Erythroblast (primary cell): ENCODE results near the gene CBX5.

Source experiments
- GATA1 ChIP-seq: IDR thresholded peaks from 2 replicates; pipeline ENCODE4 v1.6.1; 2011; ENCODE audit warnings: low read depth, mild to moderate bottlenecking, control low read depth, low read length, moderate library complexity
- POLR2A ChIP-seq: IDR thresholded peaks from 2 replicates; pipeline ENCODE4 v1.6.1; 2011; ENCODE audit warnings: mild to moderate bottlenecking, low read length

DNA sequence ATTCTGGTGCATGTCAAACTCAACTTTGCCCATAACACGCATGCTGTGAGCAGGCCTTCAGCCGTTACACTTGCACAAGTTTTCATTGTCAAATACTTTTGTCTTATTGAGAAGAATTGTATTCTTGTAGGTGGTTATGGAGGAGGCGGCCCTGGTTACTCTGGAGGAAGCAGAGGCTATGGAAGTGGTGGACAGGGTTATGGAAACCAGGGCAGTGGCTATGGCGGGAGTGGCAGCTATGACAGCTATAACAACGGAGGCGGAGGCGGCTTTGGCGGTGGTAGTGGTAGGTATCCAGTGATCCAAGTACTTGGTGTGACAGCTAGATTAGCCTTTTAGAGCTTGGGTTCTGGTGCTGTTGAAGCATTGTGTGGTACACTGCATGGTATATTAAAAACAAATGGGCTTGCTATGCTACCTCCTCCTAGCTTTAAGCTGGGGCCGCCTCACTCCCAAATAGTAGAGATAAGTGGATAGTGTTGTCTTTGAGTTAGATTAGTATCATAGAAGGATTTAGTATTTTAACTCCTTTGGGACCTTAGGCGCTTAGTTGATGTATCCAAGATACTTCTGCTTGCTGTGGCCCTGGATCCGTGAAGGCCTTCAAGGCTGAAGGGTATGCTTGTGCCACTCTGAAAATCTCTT lies 3.1 kb upstream of the CBX5 start:
- no peak for TF ChIP-seq POLR2A
- TF ChIP-seq GATA1, result no peak
